K562 (cell line): ENCODE measurements around the gene AHCYL2.

ENCODE experiments used
- CTCF ChIP-seq, 3 experiments: IDR thresholded peaks in 2 of 3; conservative IDR thresholded peaks in 1 of 3; 2 replicates each; pipeline ENCODE4 v1.5.1; 2011 to 2012; ENCODE audit warnings: low read length in 3 of 3, mild to moderate bottlenecking in 3 of 3, control low read depth in 2 of 3, improper control_type of control experiment in 1 of 3, inconsistent platforms in 1 of 3, low read depth in 1 of 3, mixed read lengths in 1 of 3, moderate library complexity in 1 of 3; ENCODE audit not compliant: insufficient read depth in 2 of 3
- GTF2F1 ChIP-seq: IDR thresholded peaks from 2 replicates; pipeline ENCODE4 v1.6.1; 2011; ENCODE audit warnings: low read depth, low read length, improper control_type of control experiment
- JUN ChIP-seq, 2 experiments: sonication (generic) in 1 of 2; formaldehyde crosslinking in 1 of 2; IDR thresholded peaks; 2 replicates each; pipeline versions ENCODE4 v1.6.1 to v1.8.0; 2012 to 2022; ENCODE audit warnings: borderline replicate concordance in 2 of 2, mild to moderate bottlenecking in 2 of 2, improper control_type of control experiment in 1 of 2, low read depth in 1 of 2, low read length in 1 of 2, missing genetic modification reagents in 1 of 2
- KDM1A ChIP-seq, 2 experiments: fragments of 450-650 bp; IDR thresholded peaks; 2 replicates each; pipeline ENCODE4 v1.6.1; 2016; ENCODE audit warnings: mild to moderate bottlenecking in 2 of 2
- SRF ChIP-seq, 2 experiments: fragments of 250-450, 450-650 bp in 1 of 2; sonication (Bioruptor Pico) in 1 of 2; sonication (generic) in 1 of 2; formaldehyde crosslinking; IDR thresholded peaks; 2 replicates each; pipeline versions ENCODE4 v1.5.0 to v1.5.1; 2020 to 2022; ENCODE audit warnings: mild to moderate bottlenecking in 1 of 2, missing genetic modification reagents in 1 of 2
- YY1 ChIP-seq, 3 experiments: IDR thresholded peaks; 2 replicates each; pipeline ENCODE4 v1.6.1; 2011; ENCODE audit warnings: low read length in 2 of 3, mild to moderate bottlenecking in 2 of 3, moderate library complexity in 2 of 3, borderline replicate concordance in 1 of 3, control low read depth in 1 of 3, low read depth in 1 of 3; ENCODE audit not compliant: insufficient read depth in 3 of 3, insufficient replicate concordance in 2 of 3, control insufficient read depth in 1 of 3, insufficient read length in 1 of 3; ENCODE audit errors: extremely low read depth in 1 of 3
- ZNF174 ChIP-seq: fragments of 250-450 bp; sonication (Bioruptor Pico); IDR thresholded peaks from 2 replicates; pipeline ENCODE4 v1.4.0; 2020; ENCODE audit warnings: mild to moderate bottlenecking
- TF ChIP-seq, protein P1 (sequence below): IDR thresholded peaks from 2 replicates; pipeline ENCODE4 v1.6.1; 2011; ENCODE audit warnings: borderline replicate concordance, low read depth, mild to moderate bottlenecking, moderate library complexity, low read length; ENCODE audit not compliant: insufficient read depth, poor library complexity, severe bottlenecking

- TF ChIP-seq YY1 (IDR thresholded peaks at IDR 0.05; ENCODE audit: borderline replicate concordance in 1 of 3, control insufficient read depth in 1 of 3, extremely low read depth in 1 of 3, insufficient read depth in 3 of 3, insufficient read length in 1 of 3, insufficient replicate concordance in 2 of 3, low read depth in 1 of 3, low read length in 2 of 3) (no peak), GTF2F1 (no peak), KDM1A (IDR thresholded peaks at IDR 0.05) (no peak), JUN (IDR thresholded peaks at IDR 0.05; ENCODE audit: borderline replicate concordance, low read depth, low read length) (no peak), JUN (CRISPR knock-in tag; IDR thresholded peaks at IDR 0.05; ENCODE audit: borderline replicate concordance) (no peak), CTCF (IDR thresholded peaks at IDR 0.05 in 2 of 3, conservative IDR thresholded peaks at IDR 0.05 in 1 of 3; ENCODE audit: insufficient read depth in 2 of 3, low read depth in 1 of 3, low read length in 3 of 3) (no peak), SRF (CRISPR knock-in tag; IDR thresholded peaks at IDR 0.05) (no peak), ZNF174 (CRISPR knock-in tag) (no peak)
- TF ChIP-seq, protein P1, sequence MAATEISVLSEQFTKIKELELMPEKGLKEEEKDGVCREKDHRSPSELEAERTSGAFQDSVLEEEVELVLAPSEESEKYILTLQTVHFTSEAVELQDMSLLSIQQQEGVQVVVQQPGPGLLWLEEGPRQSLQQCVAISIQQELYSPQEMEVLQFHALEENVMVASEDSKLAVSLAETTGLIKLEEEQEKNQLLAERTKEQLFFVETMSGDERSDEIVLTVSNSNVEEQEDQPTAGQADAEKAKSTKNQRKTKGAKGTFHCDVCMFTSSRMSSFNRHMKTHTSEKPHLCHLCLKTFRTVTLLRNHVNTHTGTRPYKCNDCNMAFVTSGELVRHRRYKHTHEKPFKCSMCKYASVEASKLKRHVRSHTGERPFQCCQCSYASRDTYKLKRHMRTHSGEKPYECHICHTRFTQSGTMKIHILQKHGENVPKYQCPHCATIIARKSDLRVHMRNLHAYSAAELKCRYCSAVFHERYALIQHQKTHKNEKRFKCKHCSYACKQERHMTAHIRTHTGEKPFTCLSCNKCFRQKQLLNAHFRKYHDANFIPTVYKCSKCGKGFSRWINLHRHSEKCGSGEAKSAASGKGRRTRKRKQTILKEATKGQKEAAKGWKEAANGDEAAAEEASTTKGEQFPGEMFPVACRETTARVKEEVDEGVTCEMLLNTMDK = no peak
Measured at GRCh38 chr7:129282865-129283264, 58.0 kb downstream of the AHCYL2 start.
